Hepatocyte (in vitro differentiated cells): ENCODE results near the gene TMIGD3. TPM values are rescaled to one million over a fixed set of nuclear protein-coding genes. Genes with fewer than 3 reads are reported as not detected.
A peak's percentile ranks its signal among the peaks of the same experiment; 100 is the strongest.

ENCODE experiments used
- DNase-seq: peaks from one replicate; pipeline ENCODE4 v3.0.0-alpha.2; 2016; ENCODE audit warnings: low spot score
- H2AFZ ChIP-seq: fragments of 200-600 bp; sonication (generic); 2 replicates; pipeline ENCODE4 v1.6.0; 2016; ENCODE audit warnings: antibody characterized with exemption, mild to moderate bottlenecking
- H3K27ac ChIP-seq: fragments of 200-600 bp; sonication (generic); 2 replicates; pipeline ENCODE4 v1.5.1; 2016; ENCODE audit warnings: mild to moderate bottlenecking
- H3K27me3 ChIP-seq: fragments of 200-600 bp; sonication (generic); 2 replicates; pipeline ENCODE4 v1.6.1; 2016
- H3K36me3 ChIP-seq: fragments of 200-600 bp; sonication (generic); replicated peaks from 2 replicates; pipeline ENCODE4 v1.5.1; 2016; ENCODE audit warnings: low read depth; ENCODE audit not compliant: insufficient read depth
- H3K4me1 ChIP-seq: fragments of 200-600 bp; sonication (generic); 2 replicates; pipeline ENCODE4 v1.5.1; 2016; ENCODE audit warnings: mild to moderate bottlenecking, moderate library complexity; ENCODE audit not compliant: insufficient read depth
- H3K4me2 ChIP-seq: fragments of 200-600 bp; sonication (generic); 2 replicates; pipeline ENCODE4 v1.6.0; 2016
- H3K4me3 ChIP-seq: fragments of 200-600 bp; sonication (generic); 2 replicates; pipeline ENCODE4 v1.5.1; 2016; ENCODE audit warnings: mild to moderate bottlenecking
- H3K79me2 ChIP-seq: fragments of 200-600 bp; sonication (generic); 2 replicates; pipeline ENCODE4 v1.6.0; 2017; ENCODE audit warnings: mild to moderate bottlenecking
- H3K9me2 ChIP-seq: fragments of 200-600 bp; sonication (generic); replicated peaks from 2 replicates; pipeline ENCODE4 v1.6.0; 2017; ENCODE audit warnings: mild to moderate bottlenecking; ENCODE audit not compliant: insufficient read depth
- H3K9me3 ChIP-seq: fragments of 200-600 bp; sonication (generic); 2 replicates; pipeline ENCODE4 v1.5.1; 2016; ENCODE audit warnings: low read depth, mild to moderate bottlenecking
- H4K20me1 ChIP-seq: fragments of 200-600 bp; sonication (generic); 2 replicates; pipeline ENCODE4 v1.6.0; 2016; ENCODE audit warnings: mild to moderate bottlenecking; ENCODE audit not compliant: insufficient read depth, poor library complexity, severe bottlenecking
- CTCF ChIP-seq: fragments of 200-600 bp; sonication (generic); IDR thresholded peaks from 2 replicates; pipeline ENCODE4 v1.5.1; 2016; ENCODE audit warnings: antibody characterized with exemption, mild to moderate bottlenecking; ENCODE audit not compliant: poor library complexity
- EZH2 ChIP-seq: fragments of 200-600 bp; sonication (generic); IDR thresholded peaks from 2 replicates; pipeline ENCODE4 v1.6.1; 2016; ENCODE audit warnings: antibody characterized with exemption, mild to moderate bottlenecking, borderline replicate concordance
- EZH2phosphoT487 ChIP-seq: fragments of 200-600 bp; sonication (generic); IDR thresholded peaks from one replicate; pipeline ENCODE4 v1.6.1; 2018; ENCODE audit warnings: antibody characterized with exemption, mild to moderate bottlenecking, low read depth, moderate library complexity; ENCODE audit not compliant: unreplicated experiment, severe bottlenecking
- WGBS: methylation state at CpG from one replicate; pipeline ENCODE4 v1.1.6; 2016; ENCODE audit warnings: low lambda C conversion rate; ENCODE audit errors: missing lambda C conversion rate; 5-methylcytosine and 5-hydroxymethylcytosine counted together
- polyA plus RNA-seq: library from polyadenylated mRNA; unstranded; fragments of >200 nt; fragmentation: Nextera tagmentation; extraction: Ambion mirVana; gene quantifications from 2 replicates; pipeline ENCODE4 v1.2.1, GENCODE V29; 2016
- small RNA-seq: library from RNA; depleted of rRNA; stranded (forward); fragments of <200 nt; gene quantifications from one replicate; pipeline ENCODE3, GENCODE V24; 2014
- total RNA-seq: library from RNA; depleted of rRNA; stranded (reverse); fragments of >200 nt; gene quantifications from 2 replicates; pipeline ENCODE4 v1.2.3, GENCODE V29; 2014

Gene TMIGD3
- total and polyA plus RNA-seq, 2 experiments from 2014 or later, result 5.2 to 6.5 TPM

DNA sequence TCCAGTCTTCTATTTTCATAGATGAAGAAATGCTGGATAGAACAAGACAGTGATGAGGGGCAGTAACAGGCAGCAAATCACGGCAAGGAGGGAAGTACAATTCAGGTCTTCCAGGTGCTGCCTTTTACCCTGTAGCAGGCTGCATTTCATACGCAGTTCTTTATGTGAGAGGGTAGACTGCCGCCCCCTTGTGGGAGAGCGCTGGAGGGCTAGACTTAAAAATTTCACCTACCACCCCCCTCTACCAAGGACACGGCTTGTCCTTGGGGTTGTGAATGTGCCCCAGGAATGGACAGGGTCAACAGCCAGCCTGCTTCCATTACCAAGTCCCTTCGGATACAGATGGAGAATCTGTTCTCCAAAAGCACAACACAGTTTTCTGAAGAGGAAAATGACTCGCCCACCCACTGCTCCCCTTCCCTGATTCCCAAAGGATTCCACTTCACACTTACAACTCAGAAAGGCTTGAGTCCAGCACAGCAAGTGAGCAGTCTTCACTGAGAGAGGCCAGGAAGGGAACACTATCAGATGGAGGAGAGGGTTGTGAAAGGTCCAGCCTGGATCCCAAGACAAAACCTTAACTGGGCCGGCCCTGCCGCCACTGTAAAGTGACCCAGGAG lies 61.8 kb downstream of the TMIGD3 start:
- no peak overlapping the region for H2AFZ ChIP-seq
- WGBS, result 69% methylated on average over 9 of the region's 9 CpGs
- no peaks in the 10 kb centered on the region for H3K27me3 ChIP-seq
- peaks cover 5% of the 10 kb centered on the region for H3K4me1 ChIP-seq
- H3K27ac ChIP-seq, result no peak overlapping the region
- peaks cover 18% of the 10 kb centered on the region for H3K79me2 ChIP-seq
- no peak for TF ChIP-seq EZH2phosphoT487
- TF ChIP-seq EZH2, result no peak
- TF ChIP-seq CTCF, result peak; percentile 45
- H3K4me3 ChIP-seq, result no peak overlapping the region
- no peaks in the 10 kb centered on the region for H3K36me3 ChIP-seq
- no peak overlapping the region for H3K4me2 ChIP-seq
- H3K9me3 ChIP-seq, result no peaks in the 10 kb centered on the region
- H4K20me1 ChIP-seq, result no peaks in the 10 kb centered on the region
- DNase-seq, result peak; percentile 43
- no peaks in the 10 kb centered on the region for H3K9me2 ChIP-seq

- no peak overlapping the region for H3K4me2 ChIP-seq
- WGBS, result 96% methylated on average over 3 of the region's 3 CpGs
- no peaks in the 10 kb centered on the region for H3K9me2 ChIP-seq
- H3K79me2 ChIP-seq, result peaks cover 3% of the 10 kb centered on the region
- no peak for TF ChIP-seq EZH2
- TF ChIP-seq EZH2phosphoT487, result no peak
- TF ChIP-seq CTCF, result no peak
- no peaks in the 10 kb centered on the region for H3K27me3 ChIP-seq
- no peaks in the 10 kb centered on the region for H3K9me3 ChIP-seq
- H3K36me3 ChIP-seq, result no peaks in the 10 kb centered on the region
- DNase-seq, result no peak
- H2AFZ ChIP-seq, result no peak overlapping the region
- H3K4me1 ChIP-seq, result no peaks in the 10 kb centered on the region
- no peaks in the 10 kb centered on the region for H4K20me1 ChIP-seq
- no peak overlapping the region for H3K27ac ChIP-seq
- H3K4me3 ChIP-seq, result no peak overlapping the region
These were observed 63.7 kb downstream of the TMIGD3 start for GRCh38 chr1:111439461-111440351.

GRCh38 chr1:111436726-111437125 lies 66.7 kb downstream of the TMIGD3 start:
- Histone ChIP-seq H3K36me3 (no peaks in the 10 kb centered on the region), H3K27ac (no peak overlapping the region), H3K4me3 (no peak overlapping the region), H3K4me1 (no peaks in the 10 kb centered on the region), H3K9me3 (no peaks in the 10 kb centered on the region), H2AFZ (no peak overlapping the region), H4K20me1 (no peaks in the 10 kb centered on the region), H3K9me2 (no peaks in the 10 kb centered on the region), H3K27me3 (no peaks in the 10 kb centered on the region), H3K4me2 (no peak overlapping the region), H3K79me2 (no peaks in the 10 kb centered on the region)
- DNase-seq, result no peak
- 68% methylated on average over 3 of the region's 3 CpGs for WGBS
- TF ChIP-seq CTCF (no peak), EZH2phosphoT487 (no peak), EZH2 (no peak)

Small RNA genes lying within 50 kb of the gene (small RNA-seq; reads per million reads assigned to genes)
- gene RF00019, result not detected
- gene RNU6-792P, result not detected

Other genes with a start within 250 kb of the TMIGD3 start
- 0.28 TPM in 1 of 2 replicates, not detected in the other for gene CHIA, start 212.8 kb downstream of the TMIGD3 start, total RNA-seq
- not detected in 2 replicates for gene CHIA, start 212.8 kb downstream of the TMIGD3 start, polyA plus RNA-seq
- gene OVGP1, start 75.9 kb downstream of the TMIGD3 start, total RNA-seq, result 4.1 and 8.9 TPM in 2 replicates
- 2.5 and 3.7 TPM in 2 replicates for gene OVGP1, start 75.9 kb downstream of the TMIGD3 start, polyA plus RNA-seq
- 37.3 and 44.5 TPM in 2 replicates for gene WDR77, start 54.4 kb downstream of the TMIGD3 start, total RNA-seq
- gene WDR77, start 54.4 kb downstream of the TMIGD3 start, polyA plus RNA-seq, result 49.2 and 55.3 TPM in 2 replicates
- 291 and 320 TPM in 2 replicates for gene ATP5PB, start 54.2 kb downstream of the TMIGD3 start, total RNA-seq
- gene ATP5PB, start 54.2 kb downstream of the TMIGD3 start, polyA plus RNA-seq, result 289 and 309 TPM in 2 replicates
- 0.72 and 0.90 TPM in 2 replicates for gene C1orf162, start 29.6 kb downstream of the TMIGD3 start, total RNA-seq
- gene C1orf162, start 29.6 kb downstream of the TMIGD3 start, polyA plus RNA-seq, result 0.50 and 0.69 TPM in 2 replicates
- gene ADORA3, start within 50 bp of the TMIGD3 start, total RNA-seq, result 0.33 and 2.0 TPM in 2 replicates
- 0.41 and 0.61 TPM in 2 replicates for gene ADORA3, start within 50 bp of the TMIGD3 start, polyA plus RNA-seq
- 49.6 and 56.2 TPM in 2 replicates for gene RAP1A, start 116.2 kb upstream of the TMIGD3 start, total RNA-seq
- 34.2 and 48.8 TPM in 2 replicates for gene RAP1A, start 116.2 kb upstream of the TMIGD3 start, polyA plus RNA-seq
- gene INKA2, start 235.8 kb upstream of the TMIGD3 start, total RNA-seq, result 0.44 and 3.2 TPM in 2 replicates
- 1.8 and 3.4 TPM in 2 replicates for gene INKA2, start 235.8 kb upstream of the TMIGD3 start, polyA plus RNA-seq